NCI-H146 treated with DMSO at 0.1 percent for 48 hours (cell line): ENCODE results near the gene PTPRM.

Source experiments
- DNase-seq: peaks from one replicate; lab custom pipeline; 2025; ENCODE audit not compliant: unreplicated experiment; lab: John Stamatoyannopoulos, UW

The PTPRM gene

GRCh38 chr18:7789856-7790552 lies 222.9 kb downstream of the PTPRM start:
- peak; percentile 68 for DNase-seq

- no peak for DNase-seq
These were observed 226.0 kb downstream of the PTPRM start for GRCh38 chr18:7793100-7793499.

- DNase-seq: no peak
These were observed 236.9 kb downstream of the PTPRM start for GRCh38 chr18:7803956-7804469.

- no peak for DNase-seq
These were observed 238.0 kb downstream of the PTPRM start for GRCh38 chr18:7805096-7805495.

GRCh38 chr18:7805880-7806279 lies 238.8 kb downstream of the PTPRM start:
- no peak for DNase-seq

GRCh38 chr18:7807936-7808453 lies 240.9 kb downstream of the PTPRM start:
- DNase-seq: no peak

GRCh38 chr18:7808992-7809391 lies 241.9 kb downstream of the PTPRM start:
- no peak for DNase-seq

GRCh38 chr18:7809455-7809854 lies 242.3 kb downstream of the PTPRM start:
- no peak for DNase-seq

- no peak for DNase-seq
These were observed 242.9 kb downstream of the PTPRM start for GRCh38 chr18:7809978-7810377.

GRCh38 chr18:7812431-7813063 lies 245.4 kb downstream of the PTPRM start:
- DNase-seq: no peak

- DNase-seq: no peak
These were observed 246.0 kb downstream of the PTPRM start for GRCh38 chr18:7813131-7813530.

GRCh38 chr18:7814754-7815315 lies 247.7 kb downstream of the PTPRM start:
- DNase-seq: no peak

- DNase-seq: no peak
These were observed 248.7 kb downstream of the PTPRM start for GRCh38 chr18:7815787-7816186.

- no peak for DNase-seq
These were observed 250.6 kb downstream of the PTPRM start for GRCh38 chr18:7817575-7818230.

GRCh38 chr18:7821784-7822183 lies 254.7 kb downstream of the PTPRM start:
- DNase-seq: no peak

- DNase-seq: peak; percentile 86
These were observed 255.6 kb downstream of the PTPRM start for GRCh38 chr18:7822435-7823331.

GRCh38 chr18:7824970-7825369 lies 257.9 kb downstream of the PTPRM start:
- DNase-seq: no peak

- DNase-seq: peak; percentile 49
These were observed 263.4 kb downstream of the PTPRM start for GRCh38 chr18:7830468-7830867.

GRCh38 chr18:7839548-7839947 lies 272.4 kb downstream of the PTPRM start:
- no peak for DNase-seq

- DNase-seq: no peak
These were observed 273.3 kb downstream of the PTPRM start for GRCh38 chr18:7840411-7840810.
